GM12874 (cell line): Measurements from ENCODE around the gene NEIL3.

Source experiments
- CTCF ChIP-seq: IDR thresholded peaks from 2 replicates; pipeline ENCODE4 v1.5.1; 2011; ENCODE audit warnings: low read depth, mild to moderate bottlenecking, control low read depth, low read length, moderate library complexity; ENCODE audit not compliant: insufficient read depth

NEIL3 gene

GRCh38 chr4:177386278-177386815 is 76.7 kb downstream of the NEIL3 start:
- no peak for TF ChIP-seq CTCF

- TF ChIP-seq CTCF, result no peak
These were observed 81.6 kb downstream of the NEIL3 start for GRCh38 chr4:177391287-177391686.

- TF ChIP-seq CTCF, result no peak
These were observed 82.3 kb downstream of the NEIL3 start for GRCh38 chr4:177391953-177392352.

GRCh38 chr4:177393236-177393635 is 83.6 kb downstream of the NEIL3 start:
- no peak for TF ChIP-seq CTCF

- no peak for TF ChIP-seq CTCF
These were observed 86.7 kb downstream of the NEIL3 start for GRCh38 chr4:177396352-177396751.

- no peak for TF ChIP-seq CTCF
These were observed 90.4 kb downstream of the NEIL3 start for GRCh38 chr4:177400030-177400429.

GRCh38 chr4:177401658-177402273 is 92.1 kb downstream of the NEIL3 start:
- TF ChIP-seq CTCF, result no peak
